Keratinocyte (primary cell): ENCODE results near the gene GARS1.

ENCODE experiments used
- EZH2 ChIP-seq: IDR thresholded peaks from one replicate; pipeline ENCODE4 v1.6.1; 2012; ENCODE audit warnings: inconsistent platforms, mild to moderate bottlenecking, low read length, moderate library complexity
- TF ChIP-seq, protein P1 (sequence below), 3 experiments: IDR thresholded peaks in 1 of 3; conservative IDR thresholded peaks in 1 of 3; optimal IDR thresholded peaks in 1 of 3; 2 replicates in 2 of 3; 3 replicates in 1 of 3; pipeline versions ENCODE3 to v1.5.1; 2011; ENCODE audit warnings: low read length in 3 of 3, mild to moderate bottlenecking in 3 of 3, moderate library complexity in 2 of 3, control low read depth in 1 of 3, inconsistent platforms in 1 of 3; ENCODE audit not compliant: insufficient read depth in 2 of 3; ENCODE audit errors: extremely low read depth in 1 of 3

GRCh38 chr7:30671793-30672465 lies 77.3 kb downstream of the GARS1 start:
- TF ChIP-seq, protein P1, sequence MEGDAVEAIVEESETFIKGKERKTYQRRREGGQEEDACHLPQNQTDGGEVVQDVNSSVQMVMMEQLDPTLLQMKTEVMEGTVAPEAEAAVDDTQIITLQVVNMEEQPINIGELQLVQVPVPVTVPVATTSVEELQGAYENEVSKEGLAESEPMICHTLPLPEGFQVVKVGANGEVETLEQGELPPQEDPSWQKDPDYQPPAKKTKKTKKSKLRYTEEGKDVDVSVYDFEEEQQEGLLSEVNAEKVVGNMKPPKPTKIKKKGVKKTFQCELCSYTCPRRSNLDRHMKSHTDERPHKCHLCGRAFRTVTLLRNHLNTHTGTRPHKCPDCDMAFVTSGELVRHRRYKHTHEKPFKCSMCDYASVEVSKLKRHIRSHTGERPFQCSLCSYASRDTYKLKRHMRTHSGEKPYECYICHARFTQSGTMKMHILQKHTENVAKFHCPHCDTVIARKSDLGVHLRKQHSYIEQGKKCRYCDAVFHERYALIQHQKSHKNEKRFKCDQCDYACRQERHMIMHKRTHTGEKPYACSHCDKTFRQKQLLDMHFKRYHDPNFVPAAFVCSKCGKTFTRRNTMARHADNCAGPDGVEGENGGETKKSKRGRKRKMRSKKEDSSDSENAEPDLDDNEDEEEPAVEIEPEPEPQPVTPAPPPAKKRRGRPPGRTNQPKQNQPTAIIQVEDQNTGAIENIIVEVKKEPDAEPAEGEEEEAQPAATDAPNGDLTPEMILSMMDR (optimal IDR thresholded peaks at IDR 0.05 in 1 of 3, IDR thresholded peaks at IDR 0.05 in 1 of 3, conservative IDR thresholded peaks at IDR 0.05 in 1 of 3; ENCODE audit: extremely low read depth in 1 of 3, insufficient read depth in 2 of 3, low read length in 3 of 3) = no peak
- no peak for TF ChIP-seq EZH2
